ENCODE results near the gene CPNE7. TPM values are rescaled to one million over a fixed set of nuclear protein-coding genes. Genes with fewer than 3 reads are reported as not detected.

The CPNE7 gene
- polyA plus RNA-seq, 1 donor from 2014 or later: 0.15 TPM

- H3K27me3 ChIP-seq (ENCODE audit: insufficient read depth, low read depth, low read length): peaks cover 36% of the 10 kb centered on the region
- no peak overlapping the region for H3K9ac ChIP-seq (ENCODE audit: low read length)
- TF ChIP-seq POLR2AphosphoS5 (IDR thresholded peaks at IDR 0.05) (no peak), EZH2 (IDR thresholded peaks at IDR 0.05; ENCODE audit: borderline replicate concordance, insufficient read depth, low read length, poor library complexity, severe bottlenecking) (no peak), TAF1 (IDR thresholded peaks at IDR 0.05; ENCODE audit: low read depth) (no peak), RAD21 (conservative IDR thresholded peaks at IDR 0.05) (no peak), SMC3 (conservative IDR thresholded peaks at IDR 0.05; ENCODE audit: poor library complexity) (no peak), EP300 (conservative IDR thresholded peaks at IDR 0.05; ENCODE audit: poor library complexity, severe bottlenecking) (no peak), CTCF (IDR thresholded peaks at IDR 0.05; ENCODE audit: poor library complexity, severe bottlenecking) (no peak), REST (IDR thresholded peaks at IDR 0.05; ENCODE audit: borderline replicate concordance) (no peak), MXI1 (conservative IDR thresholded peaks at IDR 0.05; ENCODE audit: poor library complexity, severe bottlenecking) (no peak)
- H4K20me1 ChIP-seq (ENCODE audit: insufficient read depth): no peaks in the 10 kb centered on the region
- H2AFZ ChIP-seq (ENCODE audit: low read depth, low read length): no peak overlapping the region
- no peak overlapping the region for H3K27ac ChIP-seq (ENCODE audit: low read length)
- no peaks in the 10 kb centered on the region for H3K36me3 ChIP-seq (ENCODE audit: insufficient read depth, low read length)
- H3K4me3 ChIP-seq (ENCODE audit: low read length): no peak overlapping the region
- no peaks in the 10 kb centered on the region for H3K9me3 ChIP-seq (ENCODE audit: low read length)
- no peaks in the 10 kb centered on the region for H3K9me2 ChIP-seq (ENCODE audit: insufficient read depth, low read length)
- H3K4me2 ChIP-seq (ENCODE audit: low read length): no peak overlapping the region
- no peaks in the 10 kb centered on the region for H3K79me2 ChIP-seq (replicated peaks; ENCODE audit: insufficient read depth, low read length)
- no peaks in the 10 kb centered on the region for H3F3A ChIP-seq (ENCODE audit: insufficient read depth, low read length, poor library complexity, severe bottlenecking)
Measured at GRCh38 chr16:89571636-89572035, 3.9 kb upstream of the CPNE7 start.

GRCh38 chr16:89572073-89572484, 3.5 kb upstream of the CPNE7 start:
- H3K9me2 ChIP-seq (ENCODE audit: insufficient read depth, low read length): no peaks in the 10 kb centered on the region
- H3K4me2 ChIP-seq (ENCODE audit: low read length): no peak overlapping the region
- H3K79me2 ChIP-seq (replicated peaks; ENCODE audit: insufficient read depth, low read length): no peaks in the 10 kb centered on the region
- no peak for TF ChIP-seq EP300 (conservative IDR thresholded peaks at IDR 0.05; ENCODE audit: poor library complexity, severe bottlenecking)
- TF ChIP-seq EZH2 (IDR thresholded peaks at IDR 0.05; ENCODE audit: borderline replicate concordance, insufficient read depth, low read length, poor library complexity, severe bottlenecking): no peak
- no peak for TF ChIP-seq SMC3 (conservative IDR thresholded peaks at IDR 0.05; ENCODE audit: poor library complexity)
- H3K9ac ChIP-seq (ENCODE audit: low read length): no peak overlapping the region
- no peak overlapping the region for H2AFZ ChIP-seq (ENCODE audit: low read depth, low read length)
- no peak overlapping the region for H3K4me3 ChIP-seq (ENCODE audit: low read length)
- H3K27ac ChIP-seq (ENCODE audit: low read length): no peak overlapping the region
- H3K9me3 ChIP-seq (ENCODE audit: low read length): no peaks in the 10 kb centered on the region
- no peaks in the 10 kb centered on the region for H4K20me1 ChIP-seq (ENCODE audit: insufficient read depth)
- H3K36me3 ChIP-seq (ENCODE audit: insufficient read depth, low read length): no peaks in the 10 kb centered on the region
- peaks cover 41% of the 10 kb centered on the region for H3K27me3 ChIP-seq (ENCODE audit: insufficient read depth, low read depth, low read length)
- H3F3A ChIP-seq (ENCODE audit: insufficient read depth, low read length, poor library complexity, severe bottlenecking): no peaks in the 10 kb centered on the region
